Activated CD4-positive, alpha-beta T cell treated with anti-CD3 and anti-CD28 coated beads for 24 hours (primary cell): ENCODE data around the gene KIF17.

Source experiments
- DNase-seq, 2 donors: peaks; one replicate each; pipeline ENCODE4 v3.0.0-alpha.2; 2020; ENCODE audit warnings: low read depth in 2 of 2

The KIF17 gene

GRCh38 chr1:20625176-20626097, 92.4 kb downstream of the KIF17 start:
- DNase-seq = no peak

GRCh38 chr1:20624709-20625108, 93.1 kb downstream of the KIF17 start:
- no peak for DNase-seq

- DNase-seq = no peak
Measured at GRCh38 chr1:20621012-20621411, 96.8 kb downstream of the KIF17 start.

GRCh38 chr1:20619999-20620398, 97.8 kb downstream of the KIF17 start:
- no peak for DNase-seq

- DNase-seq = no peak
Measured at GRCh38 chr1:20618550-20618949, 99.3 kb downstream of the KIF17 start.

GRCh38 chr1:20616847-20617487, 100.8 kb downstream of the KIF17 start:
- DNase-seq = no peak

- DNase-seq = no peak
Measured at GRCh38 chr1:20615946-20616846, 101.6 kb downstream of the KIF17 start.

GRCh38 chr1:20614131-20614579, 103.7 kb downstream of the KIF17 start:
- DNase-seq = no peak
